Measurements from ENCODE around the gene TRAPPC2L.
"Not testable (repeated sequence)": the region's sequence is repeated elsewhere in the genome, so short reads cannot be mapped to it uniquely, and the experiment has no call there.

TRAPPC2L gene

GRCh38 chr16:88893127-88893968 lies 36.4 kb downstream of the TRAPPC2L start:
- no peak for TF ChIP-seq CTCF (IDR thresholded peaks at IDR 0.05; ENCODE audit: low read length, missing control alignments)
- no peak overlapping the region for H3K4me3 ChIP-seq (replicated peaks; ENCODE audit: low read depth, low read length)
- DNase-seq (ENCODE audit: low read depth): no peak

GRCh38 chr16:88894266-88894665 lies 37.3 kb downstream of the TRAPPC2L start:
- not testable (repeated sequence) for H3K4me3 ChIP-seq (replicated peaks; ENCODE audit: low read depth, low read length); DNase-seq (ENCODE audit: low read depth)

GRCh38 chr16:88894681-88895300 lies 37.9 kb downstream of the TRAPPC2L start:
- no peak for DNase-seq (ENCODE audit: low read depth)
- no peak for TF ChIP-seq CTCF (IDR thresholded peaks at IDR 0.05; ENCODE audit: low read length, missing control alignments)
- no peak overlapping the region for H3K4me3 ChIP-seq (replicated peaks; ENCODE audit: low read depth, low read length)

- H3K4me3 ChIP-seq (replicated peaks; ENCODE audit: low read depth, low read length): no peak overlapping the region
- DNase-seq (ENCODE audit: low read depth): no peak
- no peak for TF ChIP-seq CTCF (IDR thresholded peaks at IDR 0.05; ENCODE audit: low read length, missing control alignments)
Observed at GRCh38 chr16:88895335-88895734, 38.4 kb downstream of the TRAPPC2L start.

- TF ChIP-seq CTCF (IDR thresholded peaks at IDR 0.05; ENCODE audit: low read length, missing control alignments): no peak
- no peak overlapping the region for H3K4me3 ChIP-seq (replicated peaks; ENCODE audit: low read depth, low read length)
- DNase-seq (ENCODE audit: low read depth): no peak
Observed at GRCh38 chr16:88896238-88897070, 39.5 kb downstream of the TRAPPC2L start.

GRCh38 chr16:88897696-88898425 lies 40.9 kb downstream of the TRAPPC2L start:
- DNase-seq (ENCODE audit: low read depth): no peak
- TF ChIP-seq CTCF (IDR thresholded peaks at IDR 0.05; ENCODE audit: low read length, missing control alignments): no peak
- H3K4me3 ChIP-seq (replicated peaks; ENCODE audit: low read depth, low read length): no peak overlapping the region
